Activated naive CD4-positive, alpha-beta T cell treated with anti-CD3 and anti-CD28 coated beads, Interleukin-2, amount 50 U/mL, for 24 hours (primary cell): ENCODE data around the gene ZNF512.
"Not testable (repeated sequence)": the region's sequence is repeated elsewhere in the genome, so short reads cannot be mapped to it uniquely, and the experiment has no call there.

Source experiments
- H3K27ac Mint-ChIP-seq: one replicate; pipeline ENCODE4 v1.8.0; 2021; ENCODE audit warnings: mild to moderate bottlenecking, mixed read lengths
- H3K27me3 Mint-ChIP-seq: one replicate; pipeline ENCODE4 v1.8.0; 2021; ENCODE audit warnings: mixed read lengths
- H3K36me3 Mint-ChIP-seq: one replicate; pipeline ENCODE4 v1.8.0; 2021; ENCODE audit warnings: mixed read lengths
- H3K4me1 Mint-ChIP-seq: one replicate; pipeline ENCODE4 v1.8.0; 2021; ENCODE audit warnings: mixed read lengths
- H3K4me3 Mint-ChIP-seq: one replicate; pipeline ENCODE4 v1.8.0; 2021; ENCODE audit warnings: mild to moderate bottlenecking, mixed read lengths
- H3K9me3 Mint-ChIP-seq: one replicate; pipeline ENCODE4 v1.8.0; 2021; ENCODE audit warnings: mixed read lengths

The ZNF512 gene

DNA sequence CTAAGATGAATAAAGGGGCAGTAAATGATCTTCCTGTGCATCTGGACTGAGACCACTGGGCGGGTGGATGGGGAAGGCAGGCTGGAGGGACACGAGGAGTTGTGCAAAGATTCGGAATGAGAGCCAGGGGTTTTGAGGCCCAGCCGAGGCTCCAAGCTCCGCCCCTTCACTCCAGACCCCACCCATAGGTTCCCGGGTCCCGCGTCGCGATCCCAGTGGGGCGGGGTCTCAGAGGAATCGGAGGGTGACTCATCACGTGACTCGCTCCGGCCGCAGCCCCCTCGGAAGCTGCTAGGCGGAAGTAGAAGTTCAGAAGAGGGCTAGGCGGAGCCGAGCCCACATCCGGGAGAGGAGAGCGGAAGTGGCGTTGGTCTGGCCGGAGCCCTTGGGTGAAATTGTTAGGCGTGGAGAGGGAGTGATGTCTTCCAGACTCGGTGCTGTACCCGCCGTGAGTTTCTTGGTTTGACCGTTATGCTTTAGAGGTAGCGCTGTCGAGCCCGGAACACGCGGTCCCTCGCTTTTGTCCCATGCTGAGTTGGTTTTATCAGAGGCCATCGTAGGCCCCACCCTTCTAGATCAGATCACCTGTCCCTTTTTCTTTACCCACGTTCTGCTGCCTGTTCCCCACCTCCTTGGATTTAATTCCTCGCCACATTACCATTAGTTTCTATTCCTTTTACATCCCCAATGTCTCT lies at the start of gene ZNF512:
ZNF512 (plus strand) TSS at position 348 of the 695 bp plus-strand sequence; CDS start at position 419, 71 bp downstream.
- Mint-ChIP-seq H3K4me1 (peaks cover 48% of the 10 kb centered on the region), H3K36me3 (peaks cover 10% of the 10 kb centered on the region), H3K4me3 (peak within 1 kb of the TSS; percentile 94), H3K27me3 (no peaks in the 10 kb centered on the region), H3K27ac (peak within 1 kb of the TSS; percentile 95), H3K9me3 (peaks cover 4% of the 10 kb centered on the region)

- Mint-ChIP-seq H3K27me3 (no peaks in the 10 kb centered on the region), H3K4me3 (no peak overlapping the region), H3K4me1 (no peaks in the 10 kb centered on the region), H3K36me3 (no peaks in the 10 kb centered on the region), H3K27ac (no peak overlapping the region), H3K9me3 (no peaks in the 10 kb centered on the region)
These were observed 45.6 kb upstream of the ZNF512 start for GRCh38 chr2:27537287-27537686.

GRCh38 chr2:27538839-27539450 lies 43.9 kb upstream of the ZNF512 start:
- H3K9me3 Mint-ChIP-seq, H3K27me3 Mint-ChIP-seq, H3K36me3 Mint-ChIP-seq, H3K27ac Mint-ChIP-seq, H3K4me3 Mint-ChIP-seq, H3K4me1 Mint-ChIP-seq: not testable (repeated sequence)

DNA sequence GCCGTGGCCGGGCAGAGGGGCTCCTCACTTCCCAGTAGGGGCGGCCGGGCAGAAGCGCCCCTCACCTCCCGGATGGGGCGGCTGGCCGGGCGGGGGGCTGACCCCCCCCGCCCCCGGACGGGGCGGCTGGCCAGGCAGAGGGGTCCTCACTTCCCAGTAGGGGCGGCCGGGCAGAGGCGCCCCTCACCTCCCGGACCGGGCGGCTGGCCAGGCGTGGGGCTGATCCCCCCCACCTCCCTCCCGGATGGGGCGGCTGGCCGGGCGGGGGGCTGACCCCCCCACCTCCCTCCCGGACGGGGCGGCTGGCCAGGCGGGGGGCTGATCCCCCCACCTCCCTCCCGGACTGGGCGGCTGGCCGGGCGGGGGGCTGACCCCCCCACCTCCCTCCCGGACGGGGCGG lies 43.2 kb upstream of the ZNF512 start:
- not testable (repeated sequence) for H3K27ac Mint-ChIP-seq, H3K9me3 Mint-ChIP-seq, H3K4me3 Mint-ChIP-seq, H3K36me3 Mint-ChIP-seq, H3K27me3 Mint-ChIP-seq, H3K4me1 Mint-ChIP-seq

DNA sequence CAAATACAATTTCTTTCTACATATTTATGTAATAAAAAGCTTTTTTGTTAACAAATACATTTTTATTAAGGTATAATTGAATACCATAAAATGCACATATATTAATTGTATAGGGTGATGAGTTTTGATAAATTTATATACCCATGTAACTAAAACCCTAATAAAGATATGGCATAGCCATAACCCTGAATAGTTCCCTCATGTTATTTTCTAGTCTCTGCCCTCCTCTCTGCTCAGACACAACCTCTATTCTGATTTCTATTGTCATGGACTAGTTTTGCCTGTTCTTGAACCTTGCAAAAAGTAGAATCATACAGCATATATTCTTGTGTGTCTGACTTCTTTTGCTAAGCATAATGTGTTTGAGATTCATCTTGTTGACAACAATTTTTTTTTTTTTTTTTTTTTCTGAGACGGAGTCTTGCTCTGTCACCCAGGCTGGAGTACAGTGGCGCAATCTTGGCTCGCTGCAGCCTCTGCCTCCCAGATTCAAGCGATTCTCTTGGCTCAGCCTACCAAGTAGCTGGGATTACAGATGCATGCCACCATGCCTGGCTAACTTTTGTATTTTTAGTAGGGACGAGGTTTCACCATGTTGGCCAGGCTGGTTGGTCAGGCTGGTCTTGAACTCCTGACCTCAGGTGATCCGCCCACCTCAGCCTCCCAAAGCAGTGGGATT lies 38.6 kb upstream of the ZNF512 start:
- H3K9me3 Mint-ChIP-seq = no peaks in the 10 kb centered on the region
- no peaks in the 10 kb centered on the region for H3K27me3 Mint-ChIP-seq
- no peak overlapping the region for H3K4me3 Mint-ChIP-seq
- no peaks in the 10 kb centered on the region for H3K36me3 Mint-ChIP-seq
- no peak overlapping the region for H3K27ac Mint-ChIP-seq
- H3K4me1 Mint-ChIP-seq = no peaks in the 10 kb centered on the region

DNA sequence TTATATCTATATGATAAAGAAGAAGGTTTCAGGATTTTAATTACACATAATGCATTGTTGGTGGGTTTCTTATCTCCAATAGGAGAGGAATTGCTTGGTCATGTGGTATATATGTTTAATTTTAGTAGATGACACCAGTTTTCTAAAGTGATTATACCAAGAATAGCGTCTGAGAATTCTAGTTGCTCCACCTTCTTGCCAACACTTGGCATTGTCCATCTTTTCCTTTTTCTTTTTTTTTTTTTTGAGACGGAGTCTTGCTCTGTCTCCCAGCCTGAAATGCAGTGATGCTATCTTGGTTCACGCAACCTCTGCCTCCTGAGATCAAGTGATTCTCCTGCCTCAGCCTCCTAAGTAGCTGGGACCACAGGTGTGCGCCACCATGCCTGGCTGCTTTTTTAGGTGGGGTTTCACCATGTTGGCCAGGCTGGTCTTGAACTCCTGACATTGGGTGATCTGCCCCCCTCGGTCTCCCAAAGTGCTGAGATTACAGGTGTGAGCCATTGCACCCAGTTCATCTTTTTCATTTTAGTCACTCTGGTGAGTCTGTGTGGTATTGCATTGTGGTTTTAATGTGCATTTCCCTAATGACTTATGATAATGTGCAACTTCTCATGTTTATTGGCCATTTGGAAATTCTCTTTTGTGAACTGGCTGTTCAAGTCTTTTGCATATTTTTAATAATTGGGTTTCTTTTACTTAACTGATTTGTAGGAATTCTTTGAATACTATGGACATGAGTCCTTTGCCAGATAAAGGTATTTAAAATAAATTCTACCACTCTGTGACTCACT lies 37.3 kb upstream of the ZNF512 start:
- H3K4me3 Mint-ChIP-seq = no peak overlapping the region
- H3K27me3 Mint-ChIP-seq = no peaks in the 10 kb centered on the region
- no peaks in the 10 kb centered on the region for H3K36me3 Mint-ChIP-seq
- H3K4me1 Mint-ChIP-seq = no peaks in the 10 kb centered on the region
- no peaks in the 10 kb centered on the region for H3K9me3 Mint-ChIP-seq
- no peak overlapping the region for H3K27ac Mint-ChIP-seq

GRCh38 chr2:27549303-27549702 lies 33.5 kb upstream of the ZNF512 start:
- Mint-ChIP-seq H3K27me3 (peaks cover 3% of the 10 kb centered on the region), H3K27ac (no peak overlapping the region), H3K4me1 (no peaks in the 10 kb centered on the region), H3K36me3 (no peaks in the 10 kb centered on the region), H3K9me3 (no peaks in the 10 kb centered on the region), H3K4me3 (no peak overlapping the region)

DNA sequence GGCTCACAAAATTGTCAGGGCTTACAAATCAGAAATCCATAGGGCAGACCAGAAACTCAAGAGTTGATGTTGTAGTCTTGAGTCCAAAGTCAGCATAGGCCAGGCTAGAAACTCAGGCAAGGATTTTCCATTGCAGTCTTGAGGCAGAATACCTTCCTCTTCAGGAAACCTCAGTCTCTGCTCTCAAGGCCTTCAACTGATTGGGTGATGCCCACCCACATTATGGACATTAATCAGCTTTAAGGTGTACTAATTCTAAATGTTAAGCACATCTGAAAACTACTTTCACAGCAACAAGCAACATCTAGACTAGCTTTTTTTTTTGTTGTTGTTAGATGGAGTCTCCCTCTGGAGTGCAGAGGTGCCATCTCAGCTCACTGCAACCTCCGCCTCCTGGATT lies 31.3 kb upstream of the ZNF512 start:
- H3K27me3 Mint-ChIP-seq = peaks cover 5% of the 10 kb centered on the region
- H3K9me3 Mint-ChIP-seq = no peaks in the 10 kb centered on the region
- no peaks in the 10 kb centered on the region for H3K4me1 Mint-ChIP-seq
- no peak overlapping the region for H3K4me3 Mint-ChIP-seq
- no peaks in the 10 kb centered on the region for H3K36me3 Mint-ChIP-seq
- H3K27ac Mint-ChIP-seq = no peak overlapping the region

DNA sequence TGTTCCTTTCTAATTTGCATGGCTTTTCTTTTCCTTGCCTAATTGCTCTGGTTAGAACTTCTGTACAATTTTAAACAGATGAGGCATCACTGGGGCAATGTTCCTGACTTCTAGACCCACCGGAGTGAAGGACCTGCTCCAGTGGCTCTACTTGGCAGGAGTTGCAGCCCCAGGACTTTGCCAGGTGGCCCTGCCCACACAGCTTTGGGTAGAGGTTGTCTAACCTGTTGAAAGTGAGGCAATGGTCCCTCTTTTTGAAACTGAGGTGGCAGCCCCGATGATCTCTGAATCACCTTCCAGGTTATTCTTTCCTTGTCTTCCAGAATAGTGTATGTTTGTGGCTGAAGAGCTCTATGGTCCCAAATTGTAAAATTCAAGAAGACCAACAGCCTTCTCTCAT lies 29.9 kb upstream of the ZNF512 start:
- Mint-ChIP-seq H3K36me3 (no peaks in the 10 kb centered on the region), H3K4me1 (no peaks in the 10 kb centered on the region), H3K4me3 (no peak overlapping the region), H3K9me3 (no peaks in the 10 kb centered on the region), H3K27me3 (peaks cover 5% of the 10 kb centered on the region), H3K27ac (no peak overlapping the region)

DNA sequence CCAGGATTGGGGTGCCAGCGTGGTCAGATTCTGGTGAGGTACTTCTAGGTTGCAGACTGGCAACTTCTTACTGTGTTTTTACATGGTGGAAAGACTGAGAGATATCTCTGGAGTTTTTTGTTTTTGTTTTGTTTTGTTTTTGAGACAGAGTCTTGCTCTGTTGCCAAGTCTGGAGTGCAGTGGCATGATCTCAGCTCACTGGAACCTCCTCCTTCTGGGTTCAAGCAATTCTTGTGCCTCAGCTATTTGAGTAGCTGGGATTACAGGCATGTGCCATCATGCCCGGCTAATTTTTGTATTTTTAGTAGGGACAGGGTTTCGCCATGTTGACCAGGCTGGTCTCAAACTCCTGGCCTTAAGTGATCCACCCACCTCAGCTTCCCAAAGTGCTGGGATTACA lies 28.4 kb upstream of the ZNF512 start:
- not testable (repeated sequence) for H3K9me3 Mint-ChIP-seq, H3K27ac Mint-ChIP-seq, H3K4me3 Mint-ChIP-seq, H3K27me3 Mint-ChIP-seq, H3K4me1 Mint-ChIP-seq, H3K36me3 Mint-ChIP-seq

DNA sequence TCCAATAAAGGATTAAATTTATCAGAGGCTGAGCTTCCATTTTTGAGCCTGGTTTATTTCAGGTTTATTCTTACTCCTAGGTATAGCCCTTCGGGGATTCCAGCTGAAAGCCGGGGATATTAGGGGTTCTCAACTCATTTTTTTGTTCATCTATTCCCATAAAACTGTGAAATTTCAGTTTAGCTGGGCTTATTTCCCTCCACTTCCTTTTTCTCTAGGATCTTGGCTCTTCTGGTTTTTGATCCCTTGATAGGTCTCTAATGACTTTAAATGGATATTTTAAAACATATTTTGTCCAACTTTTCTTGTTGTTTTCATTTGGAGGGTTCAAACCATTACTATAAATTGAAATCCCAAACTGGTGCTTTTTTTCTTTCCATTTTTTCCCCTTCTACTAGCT lies 23.6 kb upstream of the ZNF512 start:
- Mint-ChIP-seq H3K27ac (no peak overlapping the region), H3K36me3 (no peaks in the 10 kb centered on the region), H3K4me3 (no peak overlapping the region), H3K27me3 (peaks cover 5% of the 10 kb centered on the region), H3K4me1 (no peaks in the 10 kb centered on the region), H3K9me3 (no peaks in the 10 kb centered on the region)

GRCh38 chr2:27561060-27561459 lies 21.8 kb upstream of the ZNF512 start:
- Mint-ChIP-seq H3K9me3 (no peaks in the 10 kb centered on the region), H3K27me3 (peaks cover 12% of the 10 kb centered on the region), H3K27ac (no peak overlapping the region), H3K36me3 (peaks cover 3% of the 10 kb centered on the region), H3K4me1 (no peaks in the 10 kb centered on the region), H3K4me3 (no peak overlapping the region)

- H3K4me3 Mint-ChIP-seq = no peak overlapping the region
- peaks cover 3% of the 10 kb centered on the region for H3K36me3 Mint-ChIP-seq
- peaks cover 15% of the 10 kb centered on the region for H3K27me3 Mint-ChIP-seq
- H3K4me1 Mint-ChIP-seq = no peaks in the 10 kb centered on the region
- no peak overlapping the region for H3K27ac Mint-ChIP-seq
- H3K9me3 Mint-ChIP-seq = no peaks in the 10 kb centered on the region
These were observed 16.2 kb upstream of the ZNF512 start for GRCh38 chr2:27566628-27567027.

- Mint-ChIP-seq H3K4me1 (no peaks in the 10 kb centered on the region), H3K27me3 (peaks cover 12% of the 10 kb centered on the region)
These were observed 13.4 kb upstream of the ZNF512 start for GRCh38 chr2:27569398-27569797.

DNA sequence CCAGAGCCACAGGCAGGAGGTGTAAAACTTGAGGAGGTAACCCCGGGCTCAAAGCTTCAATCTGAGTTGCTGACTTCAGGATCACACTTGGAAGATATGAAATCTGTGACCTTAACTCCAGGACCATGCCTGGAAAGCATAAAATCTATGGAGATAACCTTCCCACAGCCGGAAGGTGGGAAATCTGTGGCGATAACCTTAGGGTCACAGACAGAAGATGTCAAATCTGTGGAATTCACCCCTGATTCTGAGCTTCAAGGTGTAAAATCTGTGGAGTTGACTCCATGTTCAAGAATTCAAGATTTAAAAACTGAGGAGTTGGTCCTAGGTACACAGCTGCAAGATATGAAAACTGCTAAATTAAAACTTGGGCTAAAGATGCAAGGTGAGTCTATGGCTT lies 11.6 kb upstream of the ZNF512 start:
- Mint-ChIP-seq H3K4me3 (no peak overlapping the region), H3K4me1 (no peaks in the 10 kb centered on the region), H3K36me3 (peaks cover 1% of the 10 kb centered on the region), H3K27me3 (peaks cover 5% of the 10 kb centered on the region), H3K27ac (no peak overlapping the region), H3K9me3 (no peaks in the 10 kb centered on the region)

More at GRCh38 chr2:27569398-27569797, 13.4 kb upstream of the ZNF512 start:
- H3K27ac Mint-ChIP-seq = no peak overlapping the region
- no peaks in the 10 kb centered on the region for H3K9me3 Mint-ChIP-seq
- no peak overlapping the region for H3K4me3 Mint-ChIP-seq
- peaks cover 4% of the 10 kb centered on the region for H3K36me3 Mint-ChIP-seq

DNA sequence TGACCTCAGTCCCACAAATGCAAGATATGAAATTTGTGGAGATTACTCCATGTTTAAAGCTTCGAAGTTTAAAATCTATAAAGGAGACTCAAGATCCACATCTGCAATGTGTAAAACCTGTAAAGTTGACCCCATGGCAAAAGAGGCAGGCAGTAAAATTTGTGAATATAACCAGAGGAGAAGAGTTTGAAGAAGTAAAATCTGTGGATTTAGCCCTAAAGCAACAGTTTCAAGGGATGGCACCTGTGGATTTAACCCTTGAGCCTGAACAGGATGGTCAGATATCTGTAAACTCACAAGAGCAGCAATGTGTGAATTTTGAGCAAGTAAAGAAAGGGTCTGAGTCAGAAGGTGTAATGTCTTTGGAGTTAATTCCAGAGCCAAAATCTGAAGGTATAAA lies 11.2 kb upstream of the ZNF512 start:
- H3K4me1 Mint-ChIP-seq = no peaks in the 10 kb centered on the region
- H3K36me3 Mint-ChIP-seq = peaks cover 1% of the 10 kb centered on the region
- H3K4me3 Mint-ChIP-seq = no peak overlapping the region
- no peak overlapping the region for H3K27ac Mint-ChIP-seq
- H3K9me3 Mint-ChIP-seq = no peaks in the 10 kb centered on the region
- peaks cover 3% of the 10 kb centered on the region for H3K27me3 Mint-ChIP-seq
